Muscle layer of colon (tissue), 2 donors: ENCODE data around the gene CR1L.
"Not testable (repeated sequence)": the region's sequence is repeated elsewhere in the genome, so short reads cannot be mapped to it uniquely, and the experiment has no call there.

Experiments
- H3K27ac ChIP-seq: one replicate; pipeline ENCODE4 v1.7.0; 2013; ENCODE audit warnings: low read depth, mild to moderate bottlenecking, low read length, moderate library complexity
- H3K27me3 ChIP-seq, 2 donors: one replicate each; pipeline ENCODE4 v1.7.0; 2013; ENCODE audit warnings: low read length in 2 of 2, mild to moderate bottlenecking in 2 of 2; ENCODE audit not compliant: insufficient read depth in 2 of 2, control insufficient read depth in 1 of 2
- H3K36me3 ChIP-seq: one replicate; pipeline ENCODE4 v1.7.0; 2013; ENCODE audit warnings: mild to moderate bottlenecking, low read length; ENCODE audit not compliant: insufficient read depth
- H3K4me1 ChIP-seq: one replicate; pipeline ENCODE4 v1.7.0; 2013; ENCODE audit warnings: mild to moderate bottlenecking, low read length; ENCODE audit not compliant: insufficient read depth
- H3K4me3 ChIP-seq, 2 donors: one replicate each; pipeline ENCODE4 v1.7.0; 2013; ENCODE audit warnings: low read length in 2 of 2, low read depth in 1 of 2, mild to moderate bottlenecking in 1 of 2, moderate library complexity in 1 of 2
- H3K9ac ChIP-seq: one replicate; pipeline ENCODE4 v1.7.0; 2013; ENCODE audit warnings: low read length
- H3K9me3 ChIP-seq: one replicate; pipeline ENCODE4 v1.7.0; 2013; ENCODE audit warnings: mild to moderate bottlenecking, low read length
- donor health status: abdominal sarcoma.
- donor health status: Adenocarcinoma of cecum.

The CR1L gene

DNA sequence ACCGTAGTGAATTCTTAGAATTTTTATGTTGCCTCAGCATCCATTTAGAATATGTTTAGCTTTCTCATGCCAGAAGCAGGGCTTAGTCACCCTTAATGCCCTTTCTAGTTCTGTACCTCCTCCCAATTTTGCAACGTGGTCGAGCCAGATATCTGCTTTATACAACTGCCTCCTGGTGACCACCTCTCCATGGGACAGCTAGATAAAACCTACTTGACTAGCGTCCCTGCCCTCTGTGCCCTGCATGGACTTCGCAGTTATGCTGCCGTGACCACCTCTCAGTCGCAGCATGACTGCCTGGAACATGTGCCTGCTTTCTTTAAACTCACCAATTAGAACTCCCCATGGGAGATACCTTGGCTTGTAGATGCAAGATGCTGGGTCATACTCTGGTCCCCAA lies 47.4 kb downstream of the CR1L start:
- not testable (repeated sequence) for H3K27ac ChIP-seq, H3K27me3 ChIP-seq, H3K4me1 ChIP-seq, H3K9ac ChIP-seq, H3K9me3 ChIP-seq, H3K4me3 ChIP-seq, H3K36me3 ChIP-seq

DNA sequence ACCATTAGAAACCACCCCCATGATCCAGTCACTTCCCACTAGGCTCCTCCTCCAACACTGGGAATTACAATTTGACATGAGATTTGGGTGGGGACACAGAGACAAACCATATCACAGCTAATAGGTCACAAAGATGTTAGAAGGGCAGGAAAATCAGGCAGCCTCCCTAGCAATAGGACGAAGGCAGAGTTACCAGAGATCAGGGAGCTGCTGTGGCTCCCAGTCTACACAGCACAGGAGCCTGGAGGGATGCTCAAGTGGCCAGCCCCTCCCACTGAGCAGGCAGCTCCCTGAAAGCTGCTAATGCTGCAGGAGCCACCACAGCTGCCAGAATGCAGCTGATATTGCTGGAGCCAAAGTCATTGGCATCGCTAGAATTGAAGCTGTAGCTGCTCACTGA lies 51.0 kb downstream of the CR1L start:
- no peaks in the 10 kb centered on the region for H3K36me3 ChIP-seq
- H3K9me3 ChIP-seq = no peaks in the 10 kb centered on the region
- no peak overlapping the region for H3K4me3 ChIP-seq
- H3K9ac ChIP-seq = no peak overlapping the region
- H3K27ac ChIP-seq = no peak overlapping the region
- H3K4me1 ChIP-seq = no peaks in the 10 kb centered on the region
- H3K27me3 ChIP-seq = no peaks in the 10 kb centered on the region

DNA sequence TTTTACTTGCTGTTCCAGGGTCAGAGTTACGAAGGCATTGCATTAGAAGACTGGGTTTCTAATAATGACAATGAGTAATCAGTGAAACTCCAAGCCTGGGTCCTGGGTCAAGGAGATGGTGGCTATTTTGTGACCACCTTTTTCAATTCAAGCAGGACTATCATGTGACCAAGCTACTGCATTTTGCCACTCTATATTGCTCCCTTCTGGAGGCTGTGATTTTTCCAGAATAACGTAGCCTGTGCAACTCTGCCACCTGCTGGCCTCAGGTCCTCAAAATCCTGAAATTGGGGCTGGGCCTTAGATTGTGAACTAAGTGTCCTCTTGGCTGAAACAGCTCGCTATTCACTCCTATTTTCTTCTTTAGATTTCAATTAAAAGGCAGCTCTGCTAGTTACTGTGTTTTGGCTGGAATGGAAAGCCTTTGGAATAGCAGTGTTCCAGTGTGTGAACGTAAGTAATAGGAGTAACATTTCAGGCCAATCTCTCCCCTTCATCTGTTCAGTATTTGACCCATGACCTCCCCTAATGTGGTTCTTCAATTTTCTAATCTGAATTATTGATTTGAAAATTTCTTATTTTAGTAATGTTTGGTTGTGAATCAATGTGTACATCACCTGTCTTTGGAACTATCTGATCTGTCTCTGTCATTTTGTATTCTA lies 54.0 kb downstream of the CR1L start:
- no peak overlapping the region for H3K9ac ChIP-seq

DNA sequence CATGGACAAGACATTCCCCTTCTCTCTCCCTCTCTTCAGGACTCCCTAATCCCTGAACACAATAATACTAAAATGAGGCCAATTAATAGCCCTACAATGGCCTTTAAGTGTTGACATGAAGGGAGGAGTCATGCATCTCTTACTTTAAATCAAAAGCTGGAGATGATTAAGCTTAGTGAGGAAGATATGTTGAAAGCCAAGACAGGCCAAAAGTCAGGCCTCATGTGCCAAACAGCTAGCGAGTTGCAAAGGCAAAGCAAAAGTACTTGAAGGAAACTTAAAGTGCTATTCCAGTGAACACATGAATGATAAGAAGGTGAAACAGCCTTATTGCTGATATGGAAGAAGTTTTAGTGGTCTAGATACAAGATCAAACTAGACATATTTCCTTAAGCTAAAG lies 57.4 kb downstream of the CR1L start:
- H3K27ac ChIP-seq = no peak overlapping the region
- no peak overlapping the region for H3K4me3 ChIP-seq
- no peaks in the 10 kb centered on the region for H3K4me1 ChIP-seq
- H3K36me3 ChIP-seq = no peaks in the 10 kb centered on the region
- no peaks in the 10 kb centered on the region for H3K27me3 ChIP-seq
- H3K9me3 ChIP-seq = no peaks in the 10 kb centered on the region
- no peak overlapping the region for H3K9ac ChIP-seq

More for the DNA sequence above, 54.0 kb downstream of the CR1L start:
- no peaks in the 10 kb centered on the region for H3K9me3 ChIP-seq
- no peaks in the 10 kb centered on the region for H3K36me3 ChIP-seq
- no peak overlapping the region for H3K4me3 ChIP-seq
- H3K27me3 ChIP-seq = no peaks in the 10 kb centered on the region
- no peak overlapping the region for H3K27ac ChIP-seq
- no peaks in the 10 kb centered on the region for H3K4me1 ChIP-seq

DNA sequence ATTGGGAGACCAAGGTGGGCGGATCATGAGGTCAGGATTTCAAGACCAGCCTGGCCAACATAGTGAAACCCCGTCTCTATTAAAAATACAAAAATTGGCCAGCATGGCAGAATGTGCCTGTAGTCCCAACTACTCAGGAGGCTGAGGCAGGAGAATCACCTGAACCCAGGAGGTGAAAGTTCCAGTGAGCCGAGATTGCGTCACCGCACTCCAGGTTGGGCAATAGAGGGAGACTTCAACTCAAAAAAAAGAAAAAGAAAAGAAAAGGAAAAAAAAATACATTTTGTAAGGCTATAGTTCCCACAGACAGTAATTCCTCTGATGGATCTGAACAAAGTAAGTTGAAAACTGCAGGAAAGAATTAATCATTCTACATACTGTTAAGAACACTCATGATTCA lies 58.8 kb downstream of the CR1L start:
- Histone ChIP-seq H3K9ac (no peak overlapping the region), H3K9me3 (no peaks in the 10 kb centered on the region), H3K27me3 (no peaks in the 10 kb centered on the region), H3K4me3 (no peak overlapping the region), H3K4me1 (no peaks in the 10 kb centered on the region), H3K36me3 (no peaks in the 10 kb centered on the region), H3K27ac (no peak overlapping the region)

DNA sequence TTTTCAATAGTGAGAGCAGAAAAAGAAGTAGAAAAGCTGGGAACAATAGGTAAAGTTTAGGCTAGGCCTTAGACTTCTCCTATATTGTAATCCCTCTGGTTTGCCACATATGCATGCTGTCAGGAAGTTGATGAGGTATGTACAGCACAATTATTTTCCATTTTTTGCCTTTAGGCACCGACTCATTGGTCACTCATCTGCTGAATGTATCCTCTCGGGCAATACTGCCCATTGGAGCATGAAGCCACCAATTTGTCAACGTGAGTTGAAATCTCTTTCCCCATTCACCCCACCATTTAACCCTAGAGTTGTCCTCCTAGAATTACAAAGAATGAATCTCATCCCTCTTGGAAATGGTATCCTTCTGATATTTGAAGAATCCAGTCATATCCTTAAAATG lies 63.1 kb downstream of the CR1L start:
- H3K36me3 ChIP-seq, H3K9ac ChIP-seq, H3K27ac ChIP-seq, H3K9me3 ChIP-seq, H3K4me1 ChIP-seq, H3K4me3 ChIP-seq, H3K27me3 ChIP-seq: not testable (repeated sequence)

DNA sequence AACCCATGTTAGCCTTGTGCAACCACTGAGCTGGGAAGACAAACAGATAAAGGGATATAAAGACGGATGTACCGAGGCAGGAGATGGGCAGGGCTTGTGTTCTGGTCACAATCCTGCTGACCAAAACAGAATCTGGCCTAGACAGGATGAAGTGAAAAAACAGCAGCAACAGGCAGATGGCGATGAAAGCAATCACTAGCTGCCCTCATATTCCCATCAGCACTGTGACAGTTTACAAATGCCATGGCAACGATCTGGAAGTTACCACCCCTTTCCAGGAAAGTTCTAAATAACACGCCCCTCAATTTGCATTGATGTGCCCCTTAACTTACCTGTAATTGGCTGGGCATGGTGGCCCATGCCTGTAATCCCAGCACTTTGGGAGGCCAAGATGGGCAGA lies 66.4 kb downstream of the CR1L start:
- no peaks in the 10 kb centered on the region for H3K9me3 ChIP-seq
- H3K4me1 ChIP-seq = no peaks in the 10 kb centered on the region
- no peak overlapping the region for H3K9ac ChIP-seq
- H3K4me3 ChIP-seq = no peak overlapping the region
- H3K27me3 ChIP-seq = no peaks in the 10 kb centered on the region
- no peaks in the 10 kb centered on the region for H3K36me3 ChIP-seq
- no peak overlapping the region for H3K27ac ChIP-seq

DNA sequence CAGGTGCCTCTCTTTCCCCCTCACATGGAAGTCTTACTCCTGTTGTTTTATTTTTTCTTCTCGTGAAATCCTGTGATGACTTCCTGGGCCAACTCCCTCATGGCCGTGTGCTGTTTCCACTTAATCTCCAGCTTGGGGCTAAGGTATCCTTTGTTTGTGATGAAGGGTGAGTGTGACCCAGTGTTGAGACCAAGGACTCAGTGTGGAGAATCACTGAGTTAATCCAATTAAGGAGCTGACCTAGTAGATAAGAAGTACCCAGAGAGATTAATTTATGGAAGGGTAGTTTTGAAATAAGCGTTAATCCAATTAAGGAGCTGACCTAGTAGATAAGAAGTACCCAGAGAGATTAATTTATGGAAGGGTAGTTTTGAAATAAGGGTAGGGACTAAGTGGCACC lies 67.8 kb downstream of the CR1L start:
- H3K27ac ChIP-seq, H3K9me3 ChIP-seq, H3K27me3 ChIP-seq, H3K9ac ChIP-seq, H3K4me3 ChIP-seq, H3K4me1 ChIP-seq, H3K36me3 ChIP-seq: not testable (repeated sequence)

DNA sequence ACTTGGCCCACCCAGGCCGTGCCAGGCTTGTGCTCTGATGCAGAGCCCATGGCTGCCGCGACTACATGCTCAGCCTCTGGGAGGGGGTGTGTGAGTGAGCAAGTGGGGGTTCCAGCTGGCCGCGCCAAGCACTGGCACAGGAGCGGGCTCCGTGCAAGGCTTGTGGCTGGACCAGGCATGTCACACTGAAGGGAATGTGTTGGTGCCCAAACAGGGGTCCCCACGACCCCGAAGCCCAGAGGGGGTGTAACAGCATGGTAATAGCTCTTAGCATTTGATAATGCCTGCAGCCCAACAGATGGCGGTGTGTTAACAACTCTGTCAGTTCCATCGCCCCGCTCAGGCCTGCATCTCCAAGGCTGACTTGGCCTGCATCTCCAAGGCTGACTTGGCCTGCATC lies 68.6 kb downstream of the CR1L start:
- Histone ChIP-seq H3K36me3 (no peaks in the 10 kb centered on the region), H3K4me1 (no peaks in the 10 kb centered on the region), H3K27ac (no peak overlapping the region), H3K9ac (no peak overlapping the region), H3K4me3 (no peak overlapping the region), H3K27me3 (no peaks in the 10 kb centered on the region), H3K9me3 (no peaks in the 10 kb centered on the region)

DNA sequence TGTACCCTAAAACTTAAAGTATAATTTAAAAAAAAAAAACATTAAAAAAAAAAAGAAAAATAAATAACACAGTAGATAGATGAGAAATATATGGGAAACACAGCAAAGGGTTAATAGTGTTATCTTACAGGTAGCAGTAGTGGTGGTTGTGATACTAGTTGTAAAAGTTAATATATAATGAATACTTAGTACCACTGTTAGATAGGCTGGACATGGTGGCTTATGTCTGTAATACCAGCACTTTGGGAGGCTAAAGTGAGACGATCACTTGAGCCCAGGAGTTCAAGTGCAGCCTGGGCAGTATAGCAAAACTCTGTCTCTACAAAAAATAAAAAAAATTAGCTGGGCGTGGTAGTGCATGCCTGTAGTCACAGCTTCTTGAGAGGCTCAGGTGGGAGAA lies 74.3 kb downstream of the CR1L start:
- Histone ChIP-seq H3K36me3 (no peaks in the 10 kb centered on the region), H3K4me3 (no peak overlapping the region), H3K27me3 (no peaks in the 10 kb centered on the region), H3K4me1 (no peaks in the 10 kb centered on the region), H3K27ac (no peak overlapping the region), H3K9me3 (no peaks in the 10 kb centered on the region), H3K9ac (no peak overlapping the region)

DNA sequence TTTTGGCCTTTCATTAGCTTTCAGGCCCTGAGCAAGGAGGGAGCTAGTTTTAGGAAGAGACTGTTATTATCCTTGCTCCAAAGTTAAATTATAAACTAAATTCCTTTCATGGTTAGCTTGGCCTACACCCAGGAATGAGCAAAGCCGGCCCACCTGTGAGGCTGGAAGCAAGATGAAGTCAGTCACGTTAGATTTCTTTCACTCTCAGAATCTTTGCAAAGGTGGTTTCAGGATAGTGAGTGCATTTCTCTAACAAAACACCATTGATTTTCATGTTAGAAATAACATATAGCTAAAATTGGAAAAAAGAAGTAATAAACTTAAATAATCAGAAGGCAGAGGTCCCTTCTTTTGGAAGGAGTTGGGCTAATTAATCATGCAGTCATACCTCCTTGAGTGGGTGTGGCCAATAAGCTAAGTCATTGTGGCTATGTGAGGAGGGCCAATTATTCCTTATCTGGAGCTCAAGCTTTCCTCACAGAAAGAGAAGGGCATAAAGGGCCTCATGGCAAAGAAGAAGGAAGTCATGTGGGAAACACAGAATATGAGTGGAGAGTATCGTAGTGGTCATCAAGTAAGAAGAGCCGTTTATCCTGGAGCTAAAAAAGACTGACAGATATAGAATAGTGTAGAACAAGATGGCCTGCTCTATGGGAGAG lies 83.4 kb downstream of the CR1L start:
- not testable (repeated sequence) for H3K27me3 ChIP-seq, H3K36me3 ChIP-seq, H3K4me3 ChIP-seq, H3K4me1 ChIP-seq, H3K9me3 ChIP-seq, H3K27ac ChIP-seq, H3K9ac ChIP-seq

DNA sequence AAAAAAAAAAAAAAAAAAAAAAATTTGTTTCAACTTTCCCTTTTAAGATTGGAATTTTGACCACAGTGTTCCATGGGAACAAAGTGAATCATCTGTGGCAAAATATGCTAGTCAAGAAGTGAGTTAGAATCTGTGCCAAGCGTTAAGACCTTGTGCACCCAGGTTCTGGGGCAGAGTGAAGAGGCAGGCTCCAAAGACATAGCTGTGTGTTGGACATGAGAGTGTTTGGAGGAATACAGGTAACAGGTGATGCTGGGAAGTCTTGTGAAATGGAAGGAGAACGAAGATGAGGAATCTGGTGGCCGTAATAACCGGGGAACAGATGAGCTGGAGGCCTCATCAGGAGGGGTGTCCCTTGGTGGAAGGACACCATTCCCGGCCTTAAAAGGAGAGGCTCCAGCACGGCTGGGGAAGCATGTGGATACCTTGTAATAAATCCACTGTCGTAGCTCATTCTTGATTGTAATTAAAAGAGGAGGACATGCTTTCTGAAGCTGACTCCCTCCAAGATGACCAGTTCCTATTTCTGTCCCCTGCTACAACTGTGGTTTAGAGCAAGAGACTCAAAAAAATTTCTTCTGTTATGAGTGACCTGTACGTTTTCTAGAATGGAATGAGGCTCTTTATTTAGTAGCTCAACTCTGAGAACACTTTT lies 92.7 kb downstream of the CR1L start:
- H3K4me1 ChIP-seq, H3K4me3 ChIP-seq, H3K27ac ChIP-seq, H3K36me3 ChIP-seq, H3K27me3 ChIP-seq, H3K9ac ChIP-seq, H3K9me3 ChIP-seq: not testable (repeated sequence)
